ENCODE data around the gene NFS1. TPM values are rescaled to one million over a fixed set of nuclear protein-coding genes. Genes with fewer than 3 reads are reported as not detected.

NFS1 gene
- polyA plus RNA-seq, 1 donor (not counting 4 experiments of a cell fraction or from before 2014, with no cell fraction given) = 39.6 TPM

- TF ChIP-seq EZH2 (IDR thresholded peaks at IDR 0.05; ENCODE audit: low read length) = no peak
- TF ChIP-seq, protein P1, sequence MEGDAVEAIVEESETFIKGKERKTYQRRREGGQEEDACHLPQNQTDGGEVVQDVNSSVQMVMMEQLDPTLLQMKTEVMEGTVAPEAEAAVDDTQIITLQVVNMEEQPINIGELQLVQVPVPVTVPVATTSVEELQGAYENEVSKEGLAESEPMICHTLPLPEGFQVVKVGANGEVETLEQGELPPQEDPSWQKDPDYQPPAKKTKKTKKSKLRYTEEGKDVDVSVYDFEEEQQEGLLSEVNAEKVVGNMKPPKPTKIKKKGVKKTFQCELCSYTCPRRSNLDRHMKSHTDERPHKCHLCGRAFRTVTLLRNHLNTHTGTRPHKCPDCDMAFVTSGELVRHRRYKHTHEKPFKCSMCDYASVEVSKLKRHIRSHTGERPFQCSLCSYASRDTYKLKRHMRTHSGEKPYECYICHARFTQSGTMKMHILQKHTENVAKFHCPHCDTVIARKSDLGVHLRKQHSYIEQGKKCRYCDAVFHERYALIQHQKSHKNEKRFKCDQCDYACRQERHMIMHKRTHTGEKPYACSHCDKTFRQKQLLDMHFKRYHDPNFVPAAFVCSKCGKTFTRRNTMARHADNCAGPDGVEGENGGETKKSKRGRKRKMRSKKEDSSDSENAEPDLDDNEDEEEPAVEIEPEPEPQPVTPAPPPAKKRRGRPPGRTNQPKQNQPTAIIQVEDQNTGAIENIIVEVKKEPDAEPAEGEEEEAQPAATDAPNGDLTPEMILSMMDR (optimal IDR thresholded peaks at IDR 0.05 in 1 of 3, IDR thresholded peaks at IDR 0.05 in 1 of 3, conservative IDR thresholded peaks at IDR 0.05 in 1 of 3; ENCODE audit: extremely low read depth in 1 of 3, insufficient read depth in 2 of 3, low read length in 3 of 3) = no peak
- dilution Hi-C loops (cut with MboI; ENCODE audit: extremely low pct_ligation_motif_present, low sequenced_read_pairs) = no loop called here
- Histone ChIP-seq H3K9me3 (ENCODE audit: control insufficient read depth, low read depth, low read length) (no peaks in the 10 kb centered on the region), H3K79me2 (ENCODE audit: control insufficient read depth, insufficient read depth, low read length) (peaks cover 26% of the 10 kb centered on the region), H3K4me1 (ENCODE audit: control insufficient read depth, extremely low read depth, insufficient read depth, low read length) (peaks cover 12% of the 10 kb centered on the region), H3K4me3 (ENCODE audit: control insufficient read depth in 2 of 3, extremely low read depth in 1 of 3, insufficient read depth in 2 of 3, low read depth in 1 of 3, low read length in 3 of 3) (no peak overlapping the region), H4K20me1 (ENCODE audit: control insufficient read depth, extremely low read depth, insufficient read depth, low read length) (no peaks in the 10 kb centered on the region), H3K36me3 (ENCODE audit: control insufficient read depth in 2 of 2, extremely low read depth in 1 of 2, insufficient read depth in 2 of 2, low read length in 2 of 2) (peaks cover 10 to 15% of the 10 kb centered on the region in 2 experiments), H3K9ac (ENCODE audit: control insufficient read depth, extremely low read depth, insufficient read depth, low read length) (no peak overlapping the region), H3K27ac (ENCODE audit: control insufficient read depth, insufficient read depth, low read length) (no peak overlapping the region), H2AFZ (ENCODE audit: control insufficient read depth, low read length) (no peak overlapping the region), H3K9me1 (ENCODE audit: control insufficient read depth, extremely low read depth, insufficient read depth, low read length) (no peaks in the 10 kb centered on the region), H3K4me2 (ENCODE audit: control insufficient read depth, extremely low read depth, insufficient read depth, low read depth, low read length) (no peak overlapping the region), H3K27me3 (ENCODE audit: control insufficient read depth, extremely low read depth, insufficient read depth, low read length) (no peaks in the 10 kb centered on the region)
- FAIRE-seq = no peak
- DNase-seq (ENCODE audit: low read depth, low spot score) = no peak
Measured at GRCh38 chr20:35695245-35695749, 3.9 kb downstream of the NFS1 start.

- no peaks in the 10 kb centered on the region for H3K9me1 ChIP-seq (ENCODE audit: control insufficient read depth, extremely low read depth, insufficient read depth, low read length)
- no peaks in the 10 kb centered on the region for H4K20me1 ChIP-seq (ENCODE audit: control insufficient read depth, extremely low read depth, insufficient read depth, low read length)
- H3K36me3 ChIP-seq (ENCODE audit: control insufficient read depth in 2 of 2, extremely low read depth in 1 of 2, insufficient read depth in 2 of 2, low read length in 2 of 2) = peaks cover 7 to 11% of the 10 kb centered on the region in 2 experiments
- no peak overlapping the region for H2AFZ ChIP-seq (ENCODE audit: control insufficient read depth, low read length)
- FAIRE-seq (no peak), DNase-seq (ENCODE audit: low read depth, low spot score) (no peak)
- H3K79me2 ChIP-seq (ENCODE audit: control insufficient read depth, insufficient read depth, low read length) = no peaks in the 10 kb centered on the region
- TF ChIP-seq EZH2 (IDR thresholded peaks at IDR 0.05; ENCODE audit: low read length) = no peak
- TF ChIP-seq, protein P1 (optimal IDR thresholded peaks at IDR 0.05 in 1 of 3, IDR thresholded peaks at IDR 0.05 in 1 of 3, conservative IDR thresholded peaks at IDR 0.05 in 1 of 3; ENCODE audit: extremely low read depth in 1 of 3, insufficient read depth in 2 of 3, low read length in 3 of 3) = no peak
- dilution Hi-C loops (cut with MboI; ENCODE audit: extremely low pct_ligation_motif_present, low sequenced_read_pairs) = no loop called here
- H3K27me3 ChIP-seq (ENCODE audit: control insufficient read depth, extremely low read depth, insufficient read depth, low read length) = no peaks in the 10 kb centered on the region
- no peak overlapping the region for H3K4me2 ChIP-seq (ENCODE audit: control insufficient read depth, extremely low read depth, insufficient read depth, low read depth, low read length)
- H3K9me3 ChIP-seq (ENCODE audit: control insufficient read depth, low read depth, low read length) = no peaks in the 10 kb centered on the region
- H3K9ac ChIP-seq (ENCODE audit: control insufficient read depth, extremely low read depth, insufficient read depth, low read length) = no peak overlapping the region
- no peaks in the 10 kb centered on the region for H3K4me1 ChIP-seq (ENCODE audit: control insufficient read depth, extremely low read depth, insufficient read depth, low read length)
- no peak overlapping the region for H3K27ac ChIP-seq (ENCODE audit: control insufficient read depth, insufficient read depth, low read length)
- no peak overlapping the region for H3K4me3 ChIP-seq (ENCODE audit: control insufficient read depth in 2 of 3, extremely low read depth in 1 of 3, insufficient read depth in 2 of 3, low read depth in 1 of 3, low read length in 3 of 3)
Measured at GRCh38 chr20:35690265-35690664, 8.9 kb downstream of the NFS1 start.

Data from keratinocyte (primary cell).